GM12891 (cell line): ENCODE results near the gene TUBB8.
"Not testable (repeated sequence)": the region's sequence is repeated elsewhere in the genome, so short reads cannot be mapped to it uniquely, and the experiment has no call there.

Experiments used
- DNase-seq: peaks from one replicate; pipeline ENCODE4 v3.0.0; 2011; ENCODE audit warnings: low spot score; ENCODE audit not compliant: insufficient read length
- FAIRE-seq: peaks from 2 replicates; lab custom pipeline; 2011; peaks lifted over from hg19 to GRCh38; lab: Jason Lieb, UNC
- PAX5 ChIP-seq: IDR thresholded peaks from 2 replicates; pipeline ENCODE4 v1.6.1; 2011; ENCODE audit warnings: low read length, moderate library complexity, mild to moderate bottlenecking; ENCODE audit not compliant: insufficient read depth, severe bottlenecking
- POLR2A ChIP-seq: IDR thresholded peaks from 2 replicates; pipeline ENCODE4 v1.6.1; 2011; ENCODE audit warnings: low read depth, low read length, control low read depth
- POLR2AphosphoS5 ChIP-seq: IDR thresholded peaks from 2 replicates; pipeline ENCODE4 v1.6.1; 2011; ENCODE audit warnings: low read depth, low read length, control low read depth
- POU2F2 ChIP-seq: IDR thresholded peaks from 2 replicates; pipeline ENCODE4 v1.6.1; 2011; ENCODE audit warnings: low read depth, mild to moderate bottlenecking, control low read depth, low read length, moderate library complexity
- SPI1 ChIP-seq: IDR thresholded peaks from 2 replicates; pipeline ENCODE4 v1.6.1; 2011; ENCODE audit warnings: low read depth, low read length, control low read depth
- TAF1 ChIP-seq: IDR thresholded peaks from 2 replicates; pipeline ENCODE4 v1.6.1; 2011; ENCODE audit warnings: low read depth, low read length, control low read depth

TUBB8 gene

DNA sequence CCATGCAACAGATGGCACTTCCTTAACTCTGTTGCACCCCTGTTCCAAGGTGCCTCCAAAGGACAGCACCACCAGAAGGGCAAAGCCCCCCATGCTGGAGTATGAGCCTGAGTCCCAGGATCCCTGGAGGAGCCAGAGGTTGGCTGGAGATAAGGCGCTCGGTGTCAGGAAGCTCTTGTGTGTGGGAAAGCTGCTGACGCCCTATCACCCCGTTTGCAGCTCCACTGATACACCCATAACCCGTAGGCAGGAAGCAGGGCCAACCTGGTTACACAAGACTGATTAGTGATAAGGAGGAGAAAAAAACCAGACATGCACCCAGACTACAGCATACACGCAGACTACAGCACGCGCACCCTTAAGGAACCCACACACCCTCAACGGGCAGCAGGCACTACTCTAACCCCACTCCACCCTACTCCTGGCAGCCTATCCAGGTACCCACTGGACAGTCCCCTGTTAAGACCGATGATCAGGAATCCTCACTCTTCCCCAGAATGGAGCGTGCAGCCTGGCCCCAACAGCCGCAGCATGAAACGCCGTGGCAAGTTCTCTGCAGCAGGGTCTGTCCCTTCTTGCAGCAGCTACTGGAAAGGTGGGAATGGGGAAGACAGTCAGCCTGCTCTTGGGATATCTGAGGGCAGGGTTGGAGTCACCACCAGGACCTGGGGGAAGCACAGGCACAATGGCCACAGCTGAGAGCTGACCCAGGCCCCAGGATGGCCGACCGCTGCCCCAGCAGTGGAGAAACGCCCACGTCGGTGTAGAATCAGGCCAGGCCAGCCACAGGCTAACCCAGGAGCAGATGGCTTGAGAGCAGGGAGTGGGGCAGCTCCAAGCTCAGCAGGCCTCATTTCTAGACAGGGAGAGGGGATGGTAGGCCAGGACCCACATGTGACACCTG is 38.3 kb upstream of the TUBB8 start:
- FAIRE-seq (no peak), DNase-seq (no peak)
- no peak for TF ChIP-seq SPI1
- TF ChIP-seq POLR2A: no peak

DNA sequence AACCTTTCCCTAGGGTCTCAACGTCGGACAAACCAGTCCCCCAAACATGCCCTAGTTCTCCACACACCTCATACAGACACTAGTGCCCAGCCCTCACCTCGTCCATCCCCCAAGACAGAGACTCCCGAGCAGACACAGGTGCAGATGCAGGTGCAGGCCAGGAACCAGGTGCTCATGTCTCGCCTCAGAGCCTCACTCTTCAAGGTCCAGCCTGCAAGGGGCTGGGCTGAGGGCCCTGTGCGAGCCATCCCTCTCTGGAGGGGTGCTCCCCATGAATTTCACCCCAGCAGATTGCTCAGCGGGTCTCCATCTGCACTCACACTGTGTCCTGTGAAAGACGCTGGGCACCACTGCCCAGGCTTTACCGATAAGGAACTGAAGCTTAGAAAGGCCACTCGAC is 36.9 kb upstream of the TUBB8 start:
- no peak for TF ChIP-seq SPI1
- TF ChIP-seq POLR2A: no peak
- no peak for TF ChIP-seq POU2F2
- no peak for TF ChIP-seq POLR2AphosphoS5
- TF ChIP-seq PAX5: no peak
- no peak for TF ChIP-seq TAF1
- FAIRE-seq: no peak

DNA sequence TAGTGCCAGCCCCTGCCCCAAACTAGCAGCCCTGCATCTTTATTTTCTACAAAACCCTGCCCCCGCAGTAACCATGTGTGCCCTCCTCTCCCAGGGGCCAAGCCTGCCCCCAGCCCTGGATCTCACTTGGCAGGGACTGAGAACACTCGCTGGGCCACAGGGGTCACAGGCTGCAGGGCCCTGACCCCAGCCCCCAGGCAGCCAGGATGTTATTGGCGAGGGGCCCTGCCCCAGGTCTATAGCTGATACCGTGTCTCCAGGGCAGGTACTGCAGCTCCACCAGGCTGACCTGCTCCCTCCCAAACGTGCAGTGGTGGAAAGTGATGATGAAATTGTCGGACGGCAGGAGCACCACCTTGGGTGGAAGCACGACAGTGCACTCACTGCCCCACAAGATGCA is 35.9 kb upstream of the TUBB8 start:
- FAIRE-seq (no peak), DNase-seq (no peak)
- TF ChIP-seq POLR2AphosphoS5 (no peak), SPI1 (no peak), TAF1 (no peak), PAX5 (no peak), POLR2A (no peak), POU2F2 (no peak)

More for the DNA sequence above, 36.9 kb upstream of the TUBB8 start:
- DNase-seq: no peak

DNA sequence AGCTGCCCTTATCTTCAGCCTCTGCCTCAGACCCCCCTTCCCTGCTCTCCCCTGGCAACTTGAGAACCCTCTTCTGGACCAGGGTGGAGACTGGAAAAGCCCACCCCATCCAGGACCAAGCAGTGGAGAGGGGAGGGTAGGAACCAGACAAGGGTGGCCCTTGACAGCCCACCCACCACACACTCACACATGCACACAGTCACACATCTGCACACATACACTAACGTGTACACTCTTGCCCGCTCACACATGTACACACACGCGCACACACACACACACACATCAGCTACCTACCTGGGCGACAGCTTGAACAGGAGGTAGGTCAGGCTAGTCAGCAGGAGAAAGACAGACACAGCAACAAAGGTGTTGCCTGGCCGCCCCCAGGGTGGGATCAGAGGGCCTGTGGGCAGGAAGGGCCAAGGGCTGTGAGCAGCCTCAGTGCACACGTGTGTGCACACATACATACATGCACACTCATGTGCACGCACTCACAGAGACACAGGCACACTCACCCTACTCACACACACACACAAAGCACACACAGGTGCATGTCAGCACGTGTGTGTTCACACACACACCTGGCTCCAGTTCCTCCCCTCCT is 34.9 kb upstream of the TUBB8 start:
- no peak for FAIRE-seq
- TF ChIP-seq POLR2AphosphoS5: no peak
- TF ChIP-seq SPI1: no peak
- no peak for TF ChIP-seq POU2F2
- TF ChIP-seq PAX5: no peak
- no peak for TF ChIP-seq TAF1
- TF ChIP-seq POLR2A: no peak

DNA sequence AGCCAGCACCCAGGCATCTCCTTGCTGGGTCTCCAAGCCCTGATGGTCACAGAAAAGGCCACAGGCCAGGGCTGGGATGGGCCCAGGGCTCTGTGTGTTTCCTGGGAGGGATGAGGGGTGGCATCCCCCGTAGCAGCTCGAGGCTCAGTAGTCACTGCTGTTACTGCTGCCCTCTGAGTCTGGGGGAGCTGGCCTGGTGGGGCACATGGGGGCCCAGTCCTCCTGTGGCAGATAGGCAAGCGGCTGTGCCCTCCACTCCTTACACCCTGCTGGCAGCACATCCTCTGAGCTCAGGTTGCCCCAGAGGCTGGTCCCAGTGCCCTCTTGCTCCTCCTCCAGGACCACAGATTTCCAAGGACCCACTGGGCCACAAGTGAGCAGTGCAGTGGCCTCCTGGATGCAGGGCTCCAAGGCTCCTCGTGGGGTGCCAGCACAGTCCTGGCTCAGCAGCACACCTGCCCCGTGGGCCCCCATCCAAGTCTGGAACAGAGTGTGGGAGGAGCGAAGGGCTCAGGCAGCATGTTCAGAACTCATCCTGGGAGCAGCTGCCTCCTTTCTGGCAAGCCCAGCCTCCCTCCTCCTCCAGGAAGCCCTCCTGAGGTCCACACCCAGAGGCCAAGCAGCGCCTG is 31.5 kb upstream of the TUBB8 start:
- no peak for DNase-seq
- no peak for FAIRE-seq
- TF ChIP-seq POU2F2: no peak
- TF ChIP-seq SPI1: no peak
- no peak for TF ChIP-seq POLR2A
- no peak for TF ChIP-seq TAF1
- no peak for TF ChIP-seq POLR2AphosphoS5
- no peak for TF ChIP-seq PAX5

More for the DNA sequence above, 34.9 kb upstream of the TUBB8 start:
- DNase-seq: no peak

DNA sequence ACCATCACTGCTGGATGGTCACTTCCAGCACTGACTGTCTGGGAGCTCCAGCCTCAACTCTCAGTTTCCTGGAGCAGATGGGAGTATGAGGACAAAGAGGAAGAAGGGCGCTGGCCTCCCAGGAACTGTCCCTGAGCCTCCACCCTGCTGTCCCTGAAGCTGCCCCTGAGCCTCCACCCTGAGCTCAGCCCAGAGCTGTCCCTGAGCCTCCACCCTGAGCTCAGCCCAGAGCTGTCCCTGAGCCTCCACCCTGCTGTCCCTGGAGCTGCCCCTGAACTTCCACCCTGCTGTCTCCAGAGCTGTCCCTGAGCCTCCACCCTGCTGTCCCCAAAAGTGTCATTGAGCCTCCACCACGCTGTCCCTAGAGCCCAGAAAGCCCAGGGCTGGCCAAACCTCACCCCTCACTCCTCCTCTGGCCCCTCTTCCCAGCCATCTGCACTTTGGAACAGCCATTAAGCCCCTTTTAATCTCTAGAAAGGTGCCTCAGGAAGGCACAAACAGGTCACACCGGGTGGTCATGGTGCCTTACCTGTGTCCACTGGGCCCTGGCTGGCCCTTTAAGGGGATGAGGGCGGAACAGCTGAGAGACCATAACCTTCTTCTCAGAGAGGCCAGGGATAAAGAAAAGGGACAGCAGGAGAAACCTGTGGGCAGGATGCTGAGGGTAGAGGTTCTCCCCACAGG is 30.6 kb upstream of the TUBB8 start:
- TF ChIP-seq POLR2AphosphoS5 (no peak), TAF1 (no peak), SPI1 (no peak), POU2F2 (no peak), POLR2A (no peak), PAX5 (no peak)
- FAIRE-seq (no peak), DNase-seq (no peak)

DNA sequence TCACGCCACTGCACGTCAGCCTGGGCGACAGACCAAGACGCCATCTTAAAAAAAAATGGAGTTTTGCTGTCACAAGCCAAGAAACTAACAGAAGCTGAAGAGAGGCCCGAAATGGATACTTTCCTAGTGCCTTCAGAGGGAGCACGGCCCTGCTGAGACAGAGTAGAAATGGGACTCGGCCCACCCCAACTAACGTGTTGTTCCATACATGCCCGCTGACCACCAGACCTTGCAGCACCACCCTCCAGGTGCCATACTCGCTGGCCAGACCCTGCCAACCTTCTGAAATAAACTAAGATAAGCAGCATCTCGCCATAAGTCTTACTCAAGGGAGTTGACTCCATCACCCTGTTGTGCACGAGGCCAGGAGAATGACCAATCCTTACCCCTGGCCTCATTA is 29.5 kb upstream of the TUBB8 start:
- FAIRE-seq (no peak), DNase-seq (no peak)
- TF ChIP-seq POLR2A: no peak
- TF ChIP-seq PAX5: no peak
- TF ChIP-seq POU2F2: no peak
- no peak for TF ChIP-seq POLR2AphosphoS5
- no peak for TF ChIP-seq TAF1
- TF ChIP-seq SPI1: no peak

DNA sequence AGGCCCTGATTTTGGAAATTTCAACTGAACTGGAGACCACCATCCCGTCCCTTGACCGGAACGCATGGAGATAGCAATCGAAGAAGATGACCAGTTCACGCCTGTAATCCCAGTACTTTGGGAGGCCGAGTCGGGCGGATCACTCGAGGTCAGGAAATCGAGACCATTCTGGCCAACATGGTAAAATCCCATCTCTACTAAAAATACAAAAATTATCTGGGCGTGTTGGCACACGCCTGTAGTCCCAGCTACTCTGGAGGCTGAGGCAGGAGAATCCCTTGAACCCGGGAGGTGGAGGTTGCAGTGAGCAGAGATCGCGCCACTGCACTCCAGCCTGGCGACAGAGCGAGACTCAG is 25.1 kb upstream of the TUBB8 start:
- not testable (repeated sequence) for FAIRE-seq, DNase-seq

DNA sequence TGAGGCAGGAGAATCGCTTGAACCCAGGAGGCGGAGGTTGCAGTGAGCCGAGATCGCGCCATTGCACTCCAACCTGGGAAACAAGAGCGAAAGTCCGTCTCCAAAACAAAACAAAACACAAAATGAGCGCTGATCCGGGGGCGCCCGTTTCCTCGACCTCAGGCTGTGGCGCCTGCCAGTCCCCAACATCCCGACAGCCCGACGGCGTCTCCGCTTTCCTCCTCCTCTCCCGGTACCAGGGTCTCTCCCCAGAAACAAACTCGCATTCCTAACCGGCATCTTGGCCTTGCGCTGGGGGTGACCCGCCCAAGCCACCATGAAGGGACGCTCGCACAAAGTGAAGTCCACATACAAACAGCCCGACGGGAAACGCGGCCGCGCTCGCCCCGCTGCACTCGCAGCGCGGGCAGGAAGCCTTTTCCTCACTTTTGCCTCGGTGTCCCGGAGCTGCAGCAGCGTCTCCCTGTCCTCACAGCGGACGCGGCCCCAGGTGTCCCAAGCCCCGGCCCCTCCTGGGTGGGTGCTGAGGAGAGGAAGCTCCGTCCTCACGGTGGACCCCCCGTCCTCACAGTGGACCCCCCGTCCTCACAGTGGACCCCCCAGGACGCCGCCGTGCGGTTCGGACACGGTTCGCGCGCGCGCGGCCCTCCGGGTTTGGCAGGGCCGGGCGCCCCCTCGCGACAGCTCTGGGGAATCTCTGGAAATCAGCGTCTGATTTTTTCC is 24.6 kb upstream of the TUBB8 start:
- not testable (repeated sequence) for DNase-seq, FAIRE-seq

DNA sequence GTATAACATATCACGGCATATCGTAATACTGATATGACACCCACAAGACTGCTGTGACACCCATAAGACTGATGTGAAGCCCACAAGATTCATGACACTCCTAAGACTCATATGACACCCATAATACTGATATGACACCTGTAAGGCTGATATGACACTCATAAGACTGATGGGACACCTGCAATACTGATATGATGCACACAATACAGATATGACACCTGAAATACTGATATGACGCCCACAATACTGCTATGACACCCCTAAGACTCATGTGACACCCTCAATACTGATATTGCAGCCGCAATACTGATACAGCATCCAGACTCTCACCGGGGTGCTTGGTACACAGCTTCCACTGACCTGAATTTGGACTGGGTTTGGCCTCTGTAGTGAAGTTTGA is 19.1 kb upstream of the TUBB8 start:
- DNase-seq, FAIRE-seq: not testable (repeated sequence)

DNA sequence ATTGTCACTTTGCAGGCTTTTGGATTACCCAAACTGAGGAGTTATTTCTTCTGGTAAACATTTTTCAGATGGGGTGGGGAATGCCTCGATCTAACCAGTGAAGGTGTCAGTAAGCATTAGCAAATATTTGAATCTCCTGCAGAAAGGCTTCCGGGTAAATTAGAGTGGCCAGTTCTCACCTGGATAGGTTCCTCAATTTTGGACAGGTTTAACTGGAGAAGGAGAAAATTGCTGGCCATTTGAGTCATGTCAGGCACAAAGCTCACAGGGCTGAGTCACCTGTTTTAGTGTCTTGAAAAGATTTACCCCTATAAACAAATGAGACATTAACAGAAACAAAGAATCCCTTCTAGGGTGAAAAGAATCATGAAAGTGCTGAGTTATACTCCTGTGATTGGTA is 830 bp upstream of the TUBB8 start:
- not testable (repeated sequence) for FAIRE-seq, DNase-seq

DNA sequence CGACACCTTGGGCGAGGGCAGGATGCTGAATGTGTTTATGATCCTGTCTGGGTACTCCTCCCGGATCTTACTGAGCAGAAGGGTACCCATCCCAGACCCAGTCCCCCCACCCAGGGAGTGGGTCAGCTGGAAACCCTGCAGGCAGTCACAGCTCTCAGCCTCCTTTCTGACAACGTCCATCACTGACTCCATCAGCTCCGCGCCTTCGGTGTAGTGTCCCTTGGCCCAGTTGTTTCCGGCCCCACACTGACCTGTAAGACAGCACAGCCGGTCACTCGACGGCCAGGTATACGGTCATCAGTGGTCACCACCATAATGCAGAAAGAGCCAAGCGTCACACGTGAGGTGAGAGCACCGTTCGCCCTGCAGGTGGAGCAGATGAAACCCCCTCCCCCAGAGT is 1.2 kb downstream of the TUBB8 start:
- not testable (repeated sequence) for DNase-seq, FAIRE-seq

DNA sequence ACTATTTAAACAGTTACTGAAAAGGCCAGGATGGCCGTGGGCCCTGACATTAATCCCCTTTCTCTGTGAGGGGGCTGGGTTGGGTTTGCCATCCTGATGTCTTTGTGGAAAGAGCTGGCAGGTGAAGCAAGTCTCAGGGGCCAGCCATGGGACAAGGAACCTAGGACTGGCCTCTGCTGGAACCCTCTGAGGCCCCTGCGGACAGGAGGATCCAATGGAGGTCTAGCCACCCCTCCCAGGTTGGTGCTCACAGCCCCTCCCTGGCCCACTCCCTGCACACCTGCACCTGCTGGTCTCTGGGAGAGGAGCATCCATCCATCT is 35.8 kb downstream of the TUBB8 start:
- not testable (repeated sequence) for FAIRE-seq

More for the DNA sequence above, 35.8 kb downstream of the TUBB8 start:
- DNase-seq: not testable (repeated sequence)
